ENCODE results near the gene CNST.
A peak's percentile ranks its signal among the peaks of the same experiment; 100 is the strongest.
"Not testable (repeated sequence)": the region's sequence is repeated elsewhere in the genome, so short reads cannot be mapped to it uniquely, and the experiment has no call there.

Gene CNST

GRCh38 chr1:246699095-246699735 lies 133.0 kb downstream of the CNST start:
- peak overlapping the region; percentile 40 for H3K27ac ChIP-seq
- TF ChIP-seq CTCF (conservative IDR thresholded peaks at IDR 0.05) (peak; percentile 96), ZFX (IDR thresholded peaks at IDR 0.05) (no peak)

- no peak overlapping the region for H3K27ac ChIP-seq
Observed at GRCh38 chr1:246703581-246703980, 137.3 kb downstream of the CNST start.

GRCh38 chr1:246705368-246705767 lies 139.1 kb downstream of the CNST start:
- no peak overlapping the region for H3K27ac ChIP-seq
- TF ChIP-seq ZFX (IDR thresholded peaks at IDR 0.05) (no peak), CTCF (conservative IDR thresholded peaks at IDR 0.05) (no peak)

More at GRCh38 chr1:246703581-246703980, 137.3 kb downstream of the CNST start:
- TF ChIP-seq CTCF (conservative IDR thresholded peaks at IDR 0.05) (no peak), ZFX (IDR thresholded peaks at IDR 0.05) (no peak)

GRCh38 chr1:246708166-246708565 lies 141.9 kb downstream of the CNST start:
- TF ChIP-seq ZFX (IDR thresholded peaks at IDR 0.05) (no peak), CTCF (conservative IDR thresholded peaks at IDR 0.05) (no peak)
- no peak overlapping the region for H3K27ac ChIP-seq

- no peak overlapping the region for H3K27ac ChIP-seq
- TF ChIP-seq ZFX (IDR thresholded peaks at IDR 0.05) (no peak), CTCF (conservative IDR thresholded peaks at IDR 0.05) (no peak)
Observed at GRCh38 chr1:246709196-246709595, 142.9 kb downstream of the CNST start.

GRCh38 chr1:246709835-246710234 lies 143.6 kb downstream of the CNST start:
- TF ChIP-seq ZFX (IDR thresholded peaks at IDR 0.05) (no peak), CTCF (conservative IDR thresholded peaks at IDR 0.05) (no peak)
- H3K27ac ChIP-seq, result no peak overlapping the region

GRCh38 chr1:246711548-246712003 lies 145.3 kb downstream of the CNST start:
- TF ChIP-seq ZFX (IDR thresholded peaks at IDR 0.05) (no peak), CTCF (conservative IDR thresholded peaks at IDR 0.05) (no peak)
- H3K27ac ChIP-seq, result no peak overlapping the region

- not testable (repeated sequence) for H3K27ac ChIP-seq
Observed at GRCh38 chr1:246712428-246712827, 146.2 kb downstream of the CNST start.
